Measurements from ENCODE around the gene SSRP1.
A peak's percentile ranks its signal among the peaks of the same experiment; 100 is the strongest.
"Not testable (repeated sequence)": the region's sequence is repeated elsewhere in the genome, so short reads cannot be mapped to it uniquely, and the experiment has no call there.

The SSRP1 gene

DNA sequence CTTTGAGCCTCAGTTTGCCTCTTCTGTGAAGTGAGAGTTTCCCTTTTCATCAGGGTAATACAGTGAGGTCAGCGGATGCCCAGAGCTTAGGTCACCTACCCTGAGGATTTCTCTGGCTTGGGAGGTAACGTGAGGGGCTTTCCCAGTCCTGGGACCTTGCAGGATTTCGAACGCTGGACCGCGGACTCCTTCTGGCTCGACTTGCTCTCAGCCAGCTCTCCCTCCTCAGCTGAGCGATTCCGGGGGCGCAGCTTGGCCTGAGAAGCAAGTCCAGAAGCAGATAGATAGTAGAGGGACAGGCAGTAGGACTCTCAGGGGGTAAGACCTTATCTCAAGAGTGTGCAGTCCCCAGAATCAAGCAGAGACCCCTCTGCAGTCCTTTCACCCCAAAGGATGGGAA, 34.9 kb downstream of the SSRP1 start:
- no peak for DNase-seq (ENCODE audit: low spot score)

- DNase-seq (ENCODE audit: low spot score): no peak
These were observed 36.4 kb downstream of the SSRP1 start for GRCh38 chr11:57299150-57299737.

DNA sequence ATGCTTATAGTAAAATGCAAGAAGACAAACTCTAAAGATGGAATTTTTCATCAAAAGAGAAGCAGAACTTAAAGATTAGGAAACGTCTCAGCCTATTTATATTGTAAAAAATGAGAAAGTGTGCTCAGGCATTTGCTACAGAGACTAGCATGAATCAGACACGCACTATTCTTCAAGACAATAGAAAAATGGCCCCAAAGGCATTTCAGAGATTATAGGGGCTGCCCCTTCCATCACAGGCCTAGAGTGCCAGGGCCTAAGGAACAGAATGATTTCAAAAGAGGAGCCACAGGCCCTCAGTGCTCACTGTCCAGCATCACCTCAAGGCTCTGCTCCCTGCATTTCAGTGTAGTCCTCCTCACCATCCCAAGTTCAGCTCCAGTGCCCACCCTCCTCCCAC, 38.5 kb downstream of the SSRP1 start:
- no peak for DNase-seq (ENCODE audit: low spot score)

DNA sequence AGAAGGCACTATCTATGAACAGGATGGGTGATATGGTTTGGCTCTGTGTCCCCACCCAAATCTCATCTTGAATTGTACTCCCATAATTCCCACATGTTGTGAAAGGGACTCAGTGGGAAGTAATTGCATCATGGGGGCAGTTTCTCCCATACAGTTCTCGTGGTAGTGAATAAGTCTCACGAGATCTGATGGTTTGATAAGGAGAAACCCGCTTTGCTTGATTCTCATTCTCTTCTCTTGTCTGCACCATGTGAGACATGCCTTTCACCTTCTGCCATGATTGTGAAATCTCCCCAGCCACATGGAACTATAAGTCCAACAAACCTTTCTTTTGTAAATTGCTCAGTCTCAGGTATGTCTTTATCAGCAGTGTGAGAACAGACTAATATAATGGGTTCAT, 39.5 kb downstream of the SSRP1 start:
- not testable (repeated sequence) for DNase-seq (ENCODE audit: low spot score)

GRCh38 chr11:57294225-57295131, 41.2 kb downstream of the SSRP1 start:
- DNase-seq (ENCODE audit: low spot score): no peak

DNA sequence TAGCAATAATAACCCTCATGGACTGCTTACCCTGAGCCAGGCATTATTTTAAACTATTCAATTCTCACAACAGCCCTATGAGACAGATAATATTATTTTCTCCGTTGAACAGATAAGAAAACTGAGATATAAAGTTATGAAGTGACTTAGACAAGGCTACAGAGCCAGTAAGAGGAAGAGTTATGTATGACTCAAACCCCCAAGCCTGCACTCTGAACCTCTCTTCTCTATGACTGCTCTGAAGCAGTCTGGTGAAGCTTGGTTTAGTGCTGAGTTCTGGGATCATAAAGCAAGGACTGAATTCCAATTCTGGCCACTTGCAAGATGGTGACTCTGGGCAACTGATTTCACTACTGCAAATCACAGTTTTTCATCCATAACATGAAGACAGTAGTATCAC, 45.4 kb downstream of the SSRP1 start:
- no peak for DNase-seq (ENCODE audit: low spot score)

DNA sequence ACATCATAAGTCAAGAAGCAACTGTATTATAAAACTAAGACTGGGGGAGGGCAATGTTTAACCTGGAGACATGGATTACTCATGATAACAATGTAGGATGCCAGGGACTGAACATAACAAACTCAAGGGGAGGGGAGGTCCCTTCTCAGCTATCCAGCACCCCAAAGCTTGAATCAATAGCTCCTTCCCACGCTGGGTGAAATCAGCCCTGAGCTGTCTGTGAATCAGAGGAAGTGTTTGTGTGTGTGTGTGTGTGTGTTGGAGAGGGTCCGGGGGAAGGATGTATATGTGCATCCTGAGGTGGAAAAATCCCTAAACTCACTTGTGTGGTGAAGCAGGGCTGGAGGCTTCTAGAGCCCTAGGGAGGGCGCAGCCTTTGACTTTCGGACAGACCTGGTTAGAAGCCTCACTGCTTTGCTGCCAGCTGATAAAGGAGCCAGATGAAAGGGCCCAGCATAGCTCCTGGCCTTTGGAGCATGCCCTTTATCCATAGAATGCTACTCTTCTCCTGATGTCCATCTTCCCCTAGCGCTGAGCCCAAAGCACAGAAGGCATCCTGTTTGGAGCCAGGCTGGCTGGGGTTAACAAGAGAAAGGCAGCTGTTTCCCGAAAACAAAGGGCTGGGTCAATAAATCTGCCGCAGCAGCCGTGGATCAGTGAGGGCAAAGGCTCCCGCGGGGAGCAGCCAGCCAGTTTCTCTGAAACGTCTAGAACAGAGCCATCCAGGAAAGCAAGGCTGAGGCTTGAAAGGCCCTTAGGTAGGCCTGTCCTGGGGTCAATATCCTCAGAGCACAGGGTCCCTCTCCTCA, 46.7 kb downstream of the SSRP1 start:
- DNase-seq (ENCODE audit: low spot score): no peak

- DNase-seq (ENCODE audit: low spot score): no peak
These were observed 47.8 kb downstream of the SSRP1 start for GRCh38 chr11:57287884-57288283.

DNA sequence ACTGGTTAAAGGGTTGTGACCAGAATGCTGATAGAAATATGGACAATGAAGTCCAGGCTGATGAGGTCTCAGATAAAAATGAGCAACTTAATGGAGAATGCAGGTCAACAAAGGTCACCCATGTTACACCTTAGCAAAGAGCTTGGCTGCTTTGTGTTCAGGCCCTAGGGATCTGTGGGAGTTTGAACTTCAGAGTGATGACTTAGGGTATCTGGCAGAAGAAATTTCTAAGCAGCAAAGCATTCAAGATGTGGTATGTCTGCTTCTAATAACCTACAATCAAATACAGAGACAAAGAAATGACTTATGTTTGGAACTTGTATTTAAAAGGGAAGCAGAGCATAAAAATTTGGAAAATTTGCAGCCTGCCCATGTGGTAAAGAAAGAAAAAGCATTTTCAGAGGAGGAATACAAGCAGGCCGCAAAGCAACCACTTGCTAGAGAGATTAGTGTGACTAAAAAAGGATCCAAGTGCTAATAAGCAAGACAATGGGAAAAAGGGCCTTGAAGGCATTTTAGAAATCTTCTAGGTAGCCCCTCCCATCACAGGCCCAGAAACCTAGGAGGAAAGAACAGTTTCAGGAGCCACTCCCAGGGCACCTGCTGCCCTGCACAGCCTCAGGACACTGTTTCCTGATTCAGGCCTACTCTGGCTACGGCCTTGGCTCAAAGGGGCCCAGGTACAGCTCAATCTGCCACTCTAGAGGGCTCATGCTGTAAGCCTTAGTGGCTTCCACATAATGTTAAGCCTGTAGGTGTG, 52.3 kb downstream of the SSRP1 start:
- no peak for DNase-seq (ENCODE audit: low spot score)

- DNase-seq (ENCODE audit: low spot score): not testable (repeated sequence)
These were observed 54.1 kb downstream of the SSRP1 start for GRCh38 chr11:57281546-57281945.

GRCh38 chr11:57279116-57279515, 56.6 kb downstream of the SSRP1 start:
- DNase-seq (ENCODE audit: low spot score): no peak

- DNase-seq (ENCODE audit: low spot score): no peak
These were observed 57.0 kb downstream of the SSRP1 start for GRCh38 chr11:57278721-57279095.

DNA sequence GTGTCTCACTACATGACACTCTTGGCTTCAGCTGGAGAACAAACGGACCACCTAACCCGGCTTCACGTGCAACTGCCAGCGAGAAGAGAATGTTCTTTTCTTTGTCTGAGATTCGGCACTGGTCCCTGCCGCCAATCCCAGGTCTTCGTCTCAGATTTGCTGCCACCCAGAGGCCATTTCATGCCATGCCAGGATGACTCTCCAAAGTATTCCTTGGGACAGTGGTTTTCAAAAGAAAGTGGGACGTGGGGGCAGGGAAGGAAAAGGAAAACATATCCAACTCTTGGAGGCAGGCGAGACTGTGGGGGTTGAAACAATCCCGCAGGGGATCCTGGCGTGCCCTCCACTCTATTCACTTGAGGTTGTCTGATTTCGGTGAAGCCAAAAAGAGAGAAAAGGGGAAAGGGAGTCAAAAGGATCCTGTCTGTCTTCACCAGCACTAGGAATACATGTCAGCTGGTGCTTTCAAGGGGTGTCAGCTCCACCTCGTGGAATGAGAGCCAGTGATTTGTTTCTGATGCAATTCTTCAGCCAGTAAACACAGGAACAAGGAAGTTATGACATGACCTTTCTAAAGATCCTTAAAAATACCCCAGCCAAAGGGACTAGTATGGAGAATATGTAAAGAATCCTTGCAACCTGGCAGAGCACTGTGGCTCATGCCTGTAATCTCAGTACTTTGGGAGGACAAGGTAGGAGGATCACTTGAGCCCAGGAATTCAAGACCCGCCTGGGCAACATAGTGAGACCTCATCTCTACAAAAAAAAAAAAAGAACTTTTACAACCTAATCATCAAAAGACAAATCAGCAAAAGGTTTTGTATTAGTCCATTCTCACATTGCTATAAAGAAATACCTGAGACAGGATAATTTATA, 57.6 kb downstream of the SSRP1 start:
- peak; percentile 42 for DNase-seq (ENCODE audit: low spot score)

DNA sequence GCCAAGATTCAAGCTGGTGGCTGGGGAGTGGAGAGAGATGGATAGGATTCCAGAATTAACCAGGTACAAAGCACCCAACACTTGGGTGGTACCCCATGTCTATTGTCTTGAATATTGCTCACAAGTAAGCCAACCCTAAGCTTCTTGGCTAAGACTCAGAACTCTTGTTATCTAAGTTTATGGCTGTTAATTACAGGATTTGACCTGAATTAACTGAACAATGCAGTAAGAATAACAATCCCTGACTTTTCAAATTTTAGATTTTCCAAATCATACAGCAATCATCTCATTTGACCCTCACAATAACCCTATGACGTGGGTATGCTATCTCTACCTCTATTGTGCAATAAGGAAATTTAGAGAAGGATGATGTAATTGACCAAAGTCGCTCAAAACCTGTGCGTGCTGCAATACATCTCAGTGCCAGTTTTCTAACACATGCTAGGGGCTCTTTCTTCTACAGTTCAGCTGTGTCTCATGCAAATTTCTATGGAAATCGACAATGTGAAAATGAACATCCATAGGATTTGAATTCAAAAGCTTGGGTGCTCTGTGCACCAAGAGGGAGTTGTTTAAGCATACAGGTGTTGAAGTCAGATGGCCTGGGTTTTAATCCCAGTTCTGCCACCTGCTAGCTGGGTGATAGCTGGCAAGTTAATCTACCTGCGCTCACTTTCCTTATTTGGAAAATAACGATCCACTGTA, 58.6 kb downstream of the SSRP1 start:
- DNase-seq (ENCODE audit: low spot score): no peak

GRCh38 chr11:57276169-57276970, 59.3 kb downstream of the SSRP1 start:
- DNase-seq (ENCODE audit: low spot score): no peak
